ENCODE measurements around the gene OR1F1. TPM values are rescaled to one million over a fixed set of nuclear protein-coding genes. Genes with fewer than 3 reads are reported as not detected.

OR1F1 gene
- polyA plus RNA-seq, 10 donors = not detected

DNA sequence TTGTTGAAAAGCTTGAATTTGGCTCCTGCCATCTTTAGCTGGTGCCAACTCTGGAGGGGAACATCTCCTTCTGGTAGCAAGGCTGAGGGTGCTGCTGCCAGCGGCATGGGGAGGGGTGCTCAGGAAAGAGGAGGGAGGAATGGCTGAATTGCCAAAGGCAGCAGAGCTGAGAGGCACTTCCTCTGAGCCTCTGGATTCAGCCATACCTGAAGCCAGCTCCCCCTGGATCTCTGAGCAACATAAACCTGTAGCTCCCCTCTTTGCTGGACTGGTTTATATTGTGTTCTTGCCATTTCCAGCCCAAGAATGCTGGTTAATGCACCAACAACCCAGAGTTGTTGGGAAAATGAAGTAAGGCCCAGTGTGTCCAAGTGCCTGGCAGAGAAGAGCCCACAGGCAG, 61.0 kb downstream of the OR1F1 start:
- DNase-seq = no peak

DNA sequence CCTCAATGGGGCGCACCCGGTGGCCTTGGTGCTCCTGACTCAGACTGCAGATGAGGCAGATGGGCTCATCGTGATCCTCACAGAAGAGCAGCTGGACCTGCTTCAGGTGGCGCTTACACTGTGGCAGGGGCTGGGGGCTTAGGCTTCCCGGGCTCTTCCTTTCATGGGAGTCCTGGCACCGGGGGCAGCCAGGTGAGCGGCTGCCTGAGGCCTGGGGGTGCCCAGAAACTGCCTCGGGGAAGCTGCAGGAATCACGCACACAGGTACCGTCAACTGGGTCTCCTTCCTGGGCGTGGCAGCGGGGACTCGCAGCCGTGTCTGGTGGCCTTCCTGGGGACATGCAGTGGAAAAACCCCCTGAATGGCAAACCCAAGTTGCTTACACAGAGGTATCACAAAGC, 61.4 kb downstream of the OR1F1 start:
- no peak for DNase-seq

- no peak for DNase-seq
Observed at GRCh38 chr16:3252967-3253366, 65.0 kb downstream of the OR1F1 start.

- no peak for DNase-seq
Observed at GRCh38 chr16:3254309-3254708, 66.3 kb downstream of the OR1F1 start.

Other genes starting within 250 kb of the OR1F1 start
- gene KREMEN2, start 223.9 kb upstream of the OR1F1 start, polyA plus RNA-seq (ENCODE audit: insufficient read length in 10 of 10) = 10 to 100 TPM in 2 of 10 donors, 1 to 10 TPM in 8; 1.7 to 27.6 (median 5.6) TPM
- gene PAQR4, start 218.9 kb upstream of the OR1F1 start, polyA plus RNA-seq (ENCODE audit: insufficient read length in 10 of 10) = 10 to 100 TPM in 1 of 10 donors, 1 to 10 TPM in 9; 4.9 to 13.2 (median 7.2) TPM
- 10 to 100 TPM in 4 of 10 donors, 1 to 10 TPM in 6; 5.8 to 23.0 (median 9.5) TPM for gene PKMYT1, start 207.8 kb upstream of the OR1F1 start, polyA plus RNA-seq (ENCODE audit: insufficient read length in 10 of 10)
- gene CLDN9, start 175.3 kb upstream of the OR1F1 start, polyA plus RNA-seq (ENCODE audit: insufficient read length in 10 of 10) = 1 to 10 TPM in 7 of 10 donors, under 1 TPM in 3; 0.45 to 2.6 (median 1.3) TPM
- gene CLDN6, start 170.0 kb upstream of the OR1F1 start, polyA plus RNA-seq (ENCODE audit: insufficient read length in 10 of 10) = 1 to 10 TPM in 2 of 10 donors, under 1 TPM in 7, not detected in 1; 0.16 to 6.3 (median 0.31) TPM
- 10 to 100 TPM; 21.3 to 91.8 (median 36.6) TPM for gene TNFRSF12A, start 167.8 kb upstream of the OR1F1 start, polyA plus RNA-seq (ENCODE audit: insufficient read length in 10 of 10)
- 100 to 1,000 TPM in 8 of 10 donors, 10 to 100 TPM in 2; 68.2 to 157 (median 121) TPM for gene HCFC1R1, start 164.3 kb upstream of the OR1F1 start, polyA plus RNA-seq (ENCODE audit: insufficient read length in 10 of 10)
- gene THOC6, start 164.2 kb upstream of the OR1F1 start, polyA plus RNA-seq (ENCODE audit: insufficient read length in 10 of 10) = 10 to 100 TPM; 15.9 to 26.9 (median 19.8) TPM
- gene BICDL2, start 151.3 kb upstream of the OR1F1 start, polyA plus RNA-seq (ENCODE audit: insufficient read length in 10 of 10) = under 1 TPM in 6 of 10 donors, not detected in 4; 0.07 to 0.82 (median 0.11) TPM
- gene MMP25, start 141.6 kb upstream of the OR1F1 start, polyA plus RNA-seq (ENCODE audit: insufficient read length in 10 of 10) = 1 to 10 TPM; 1.1 to 3.0 (median 1.8) TPM
- 100 to 1,000 TPM in 6 of 10 donors, 10 to 100 TPM in 4; 43.8 to 181 (median 123) TPM for gene IL32, start 122.6 kb upstream of the OR1F1 start, polyA plus RNA-seq (ENCODE audit: insufficient read length in 10 of 10)
- gene ZSCAN10, start 88.9 kb upstream of the OR1F1 start, polyA plus RNA-seq (ENCODE audit: insufficient read length in 10 of 10) = under 1 TPM in 8 of 10 donors, not detected in 2; 0.13 to 0.53 (median 0.20) TPM
- gene ZNF205, start 75.6 kb upstream of the OR1F1 start, polyA plus RNA-seq (ENCODE audit: insufficient read length in 10 of 10) = 10 to 100 TPM in 7 of 10 donors, 1 to 10 TPM in 3; 7.5 to 14.6 (median 11.7) TPM
- 10 to 100 TPM in 5 of 10 donors, 1 to 10 TPM in 5; 8.1 to 11.6 (median 10.0) TPM for gene ZNF213, start 53.2 kb upstream of the OR1F1 start, polyA plus RNA-seq (ENCODE audit: insufficient read length in 10 of 10)
- 1 to 10 TPM; 5.1 to 9.2 (median 6.7) TPM for gene ZNF200, start 47.0 kb downstream of the OR1F1 start, polyA plus RNA-seq (ENCODE audit: insufficient read length in 10 of 10)
- gene MEFV, start 68.4 kb downstream of the OR1F1 start, polyA plus RNA-seq (ENCODE audit: insufficient read length in 10 of 10) = under 1 TPM; 0.09 to 0.65 (median 0.24) TPM
- 10 to 100 TPM; 22.9 to 34.2 (median 27.5) TPM for gene ZNF263, start 95.3 kb downstream of the OR1F1 start, polyA plus RNA-seq (ENCODE audit: insufficient read length in 10 of 10)
- gene TIGD7, start 117.2 kb downstream of the OR1F1 start, polyA plus RNA-seq (ENCODE audit: insufficient read length in 10 of 10) = 10 to 100 TPM in 1 of 10 donors, 1 to 10 TPM in 9; 7.2 to 11.6 (median 8.4) TPM
- 10 to 100 TPM; 19.4 to 37.1 (median 26.7) TPM for gene ZNF75A, start 117.3 kb downstream of the OR1F1 start, polyA plus RNA-seq (ENCODE audit: insufficient read length in 10 of 10)
- under 1 TPM in 8 of 10 donors, not detected in 2; 0.20 to 0.50 (median 0.24) TPM for gene OR2C1, start 167.7 kb downstream of the OR1F1 start, polyA plus RNA-seq (ENCODE audit: insufficient read length in 10 of 10)
- 10 to 100 TPM in 6 of 10 donors, 1 to 10 TPM in 4; 4.6 to 13.8 (median 10.9) TPM for gene ZSCAN32, start 212.8 kb downstream of the OR1F1 start, polyA plus RNA-seq (ENCODE audit: insufficient read length in 10 of 10)
- 1 to 10 TPM; 6.8 to 9.6 (median 8.5) TPM for gene ZNF174, start 213.0 kb downstream of the OR1F1 start, polyA plus RNA-seq (ENCODE audit: insufficient read length in 10 of 10)

Measured in muscle of back (tissue), 11 donors.